Stimulated activated CD8-positive, alpha-beta memory T cell treated with anti-CD3 and anti-CD28 coated beads, Interleukin-12 subunit alpha, Interleukin-12 subunit beta, amount 100 ng/mL, for 1 hour (primary cell): ENCODE results near the gene PCBP1.
"Not testable (repeated sequence)": the region's sequence is repeated elsewhere in the genome, so short reads cannot be mapped to it uniquely, and the experiment has no call there.

Source experiments
- DNase-seq: peaks from one replicate; pipeline ENCODE4 v3.0.0-alpha.2; 2020; ENCODE audit warnings: low read depth

PCBP1 gene

DNA sequence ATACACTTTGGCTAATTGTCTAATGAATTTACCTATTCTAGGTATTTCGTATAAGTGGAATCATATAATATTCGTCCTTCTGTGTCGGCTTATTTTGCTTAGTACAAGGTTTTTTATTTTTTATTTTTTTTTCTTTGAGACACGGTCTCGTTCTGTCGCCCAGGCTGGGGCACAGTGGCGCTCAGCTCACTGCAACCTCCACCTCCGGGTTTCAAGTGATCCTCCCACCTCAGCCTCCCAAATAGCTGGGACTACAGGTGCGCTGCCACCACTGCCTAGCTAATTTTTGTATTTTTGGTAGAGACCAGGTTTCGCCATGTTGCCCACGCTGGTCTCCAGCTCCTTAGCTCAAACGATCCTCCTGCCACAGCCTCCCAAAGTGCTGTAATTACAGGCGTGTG is 38.2 kb downstream of the PCBP1 start:
- no peak for DNase-seq

DNA sequence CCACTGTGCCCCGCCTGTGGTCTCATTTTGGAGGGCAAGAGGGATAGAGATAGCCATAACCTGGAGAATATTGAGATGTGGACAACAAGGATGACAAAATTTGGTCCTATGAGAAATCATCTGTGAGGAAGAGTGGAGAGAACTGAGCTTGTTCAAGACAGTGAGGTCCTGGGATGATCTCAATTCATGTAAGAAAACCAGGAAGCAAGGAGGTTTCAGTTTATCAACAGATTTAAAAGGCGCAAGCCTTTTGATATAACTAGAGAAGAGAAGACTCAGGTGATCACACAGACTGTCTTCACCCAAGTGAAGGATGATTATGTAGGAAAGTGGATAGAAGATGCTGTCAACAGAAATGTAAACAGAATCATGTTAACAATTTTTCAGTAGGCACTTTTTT is 39.1 kb downstream of the PCBP1 start:
- no peak for DNase-seq

DNA sequence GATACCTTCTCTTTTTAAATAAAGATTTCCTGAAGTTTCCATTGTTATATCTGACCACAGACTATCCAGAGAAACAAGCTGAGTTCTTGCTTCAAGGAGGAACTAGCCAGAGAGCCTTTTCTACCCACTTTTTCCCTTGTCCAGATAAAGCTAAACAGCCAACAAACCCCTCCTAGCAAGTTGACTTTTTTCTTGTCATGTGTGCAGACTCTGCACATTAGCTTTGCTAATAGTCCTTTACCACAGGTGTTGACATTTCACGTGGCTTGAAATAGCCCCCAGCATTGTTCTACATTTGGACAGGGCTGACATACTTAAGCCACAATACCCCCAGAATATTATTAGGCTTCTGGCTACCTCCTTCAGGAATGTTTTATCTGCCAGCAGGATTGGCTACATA is 40.7 kb downstream of the PCBP1 start:
- no peak for DNase-seq

DNA sequence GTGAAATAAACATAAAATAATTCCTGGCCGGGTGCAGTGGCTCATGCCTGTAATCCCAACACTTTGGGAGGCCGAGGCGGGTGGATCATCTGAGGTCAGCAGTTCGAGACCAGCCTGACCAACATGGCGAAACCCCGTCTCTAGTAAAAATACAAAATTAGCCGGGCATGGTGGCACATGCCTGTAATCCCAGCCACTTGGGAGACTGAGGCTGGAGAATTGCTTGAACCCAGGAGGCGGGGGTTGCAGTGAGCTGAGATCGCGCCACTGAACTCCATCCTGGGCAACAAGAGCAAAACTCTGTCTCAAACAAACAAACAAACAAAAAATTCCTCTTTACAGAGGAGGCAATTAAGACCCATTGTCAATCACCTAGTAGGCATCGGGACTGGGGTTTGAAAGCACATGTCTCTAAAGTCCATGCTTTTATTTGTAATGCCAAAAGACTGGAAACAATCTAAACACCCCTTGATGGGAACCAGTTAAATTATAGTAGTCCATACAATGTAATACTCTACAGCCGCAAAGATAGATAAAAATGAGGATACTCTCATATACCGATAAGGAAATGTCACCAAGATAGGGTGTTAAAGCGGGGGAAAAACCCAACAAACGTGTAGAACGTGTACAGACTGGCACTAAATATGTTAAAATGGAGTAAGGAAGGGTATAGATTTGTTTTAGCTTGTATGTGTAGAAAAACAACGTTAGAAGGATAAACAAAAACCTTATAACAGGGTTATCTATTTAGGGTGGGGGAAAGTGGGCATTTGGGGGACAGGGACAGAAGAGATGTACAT is 44.3 kb downstream of the PCBP1 start:
- not testable (repeated sequence) for DNase-seq

DNA sequence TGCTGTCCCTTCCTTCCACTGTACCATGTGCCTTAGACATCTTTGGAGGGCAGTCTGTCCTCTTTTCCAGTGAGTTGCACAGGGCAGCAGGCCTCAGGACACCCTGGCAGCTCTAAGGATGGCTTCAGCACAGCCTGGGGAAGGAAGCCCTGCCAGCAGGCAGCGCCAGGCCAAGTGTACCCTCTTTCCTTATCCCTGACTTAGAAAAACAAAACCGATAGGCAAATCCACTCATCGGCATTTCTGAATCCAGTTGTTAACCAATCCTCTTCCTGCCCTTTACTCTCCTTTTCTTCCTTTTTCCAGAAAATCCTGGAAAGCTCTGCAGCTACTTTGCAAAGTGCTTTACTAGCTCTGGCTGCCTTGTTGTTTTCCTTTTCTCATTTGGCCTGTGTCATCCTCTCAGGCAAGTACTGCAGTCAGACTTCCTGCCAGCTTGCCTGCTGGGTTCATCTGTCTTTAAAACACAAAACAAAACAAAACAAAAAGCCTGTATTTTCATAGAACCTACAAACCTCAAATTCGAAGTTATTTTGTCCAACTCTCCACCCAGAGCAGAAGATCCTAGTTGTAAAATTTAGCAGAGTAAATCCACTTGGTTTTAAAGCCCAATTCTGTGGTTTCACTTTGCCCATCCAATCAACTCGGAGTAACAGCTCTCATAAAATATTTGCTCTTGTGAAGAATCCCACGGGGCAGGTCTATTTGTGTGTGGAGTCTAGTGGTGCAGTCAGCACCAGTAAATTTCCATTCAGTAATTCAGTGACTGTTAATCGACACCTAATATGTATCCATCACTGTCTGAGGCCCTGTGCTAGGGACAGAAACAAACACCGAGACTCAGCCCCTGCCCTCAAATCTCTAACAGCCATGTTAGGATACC is 45.2 kb downstream of the PCBP1 start:
- no peak for DNase-seq

DNA sequence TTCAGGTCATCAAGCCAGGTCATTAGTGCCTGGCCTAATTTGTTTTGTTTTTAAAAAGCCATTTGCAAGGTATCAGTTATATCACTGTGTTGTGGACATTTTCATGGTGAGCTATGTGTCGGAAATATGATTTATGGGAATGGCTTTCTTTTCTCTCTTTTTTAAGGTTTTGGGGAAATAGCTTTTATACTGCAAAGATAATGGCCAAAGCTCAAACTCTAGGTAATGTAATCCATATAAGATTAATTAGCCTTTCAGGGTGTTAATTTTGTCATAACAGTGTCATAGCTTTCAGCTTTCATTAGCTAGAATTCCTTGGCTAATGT is 45.8 kb downstream of the PCBP1 start:
- no peak for DNase-seq

DNA sequence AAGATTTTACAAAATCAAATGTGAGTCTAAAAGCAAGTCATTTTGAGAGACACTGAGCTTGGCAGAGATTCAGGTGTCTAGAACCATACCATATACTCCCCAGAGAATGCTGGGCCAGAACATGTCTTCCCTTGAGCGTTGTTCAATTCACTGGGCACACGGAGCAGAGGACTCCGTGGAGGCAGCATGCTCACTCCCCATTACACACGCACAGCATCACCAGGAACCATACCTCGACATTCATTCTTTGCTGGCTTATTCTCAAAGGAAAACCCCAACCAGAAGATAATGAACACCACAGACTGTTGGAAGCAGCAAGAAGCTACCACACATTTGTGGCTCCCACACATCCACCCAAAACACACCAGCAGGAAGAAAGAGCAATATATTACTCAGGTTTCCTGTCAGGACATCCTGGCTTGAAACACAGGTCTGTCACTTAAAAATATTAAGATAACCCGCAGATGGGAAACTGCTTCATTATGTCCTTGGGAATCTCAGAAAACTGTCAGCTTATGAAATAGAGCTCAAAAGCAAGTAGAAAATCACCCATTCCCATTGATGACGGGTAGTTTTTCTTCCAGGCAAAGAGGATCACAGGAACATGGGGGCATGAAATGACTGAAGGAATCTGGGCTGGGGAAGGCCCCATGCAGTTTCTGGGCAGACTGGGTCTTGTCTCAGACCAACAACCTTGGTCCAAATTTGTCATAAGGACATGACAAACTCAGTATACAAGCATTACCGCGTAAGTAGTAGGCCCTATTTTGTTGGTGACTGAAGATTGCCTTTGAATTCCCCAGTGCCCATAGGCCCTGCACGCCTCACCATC is 46.4 kb downstream of the PCBP1 start:
- no peak for DNase-seq

DNA sequence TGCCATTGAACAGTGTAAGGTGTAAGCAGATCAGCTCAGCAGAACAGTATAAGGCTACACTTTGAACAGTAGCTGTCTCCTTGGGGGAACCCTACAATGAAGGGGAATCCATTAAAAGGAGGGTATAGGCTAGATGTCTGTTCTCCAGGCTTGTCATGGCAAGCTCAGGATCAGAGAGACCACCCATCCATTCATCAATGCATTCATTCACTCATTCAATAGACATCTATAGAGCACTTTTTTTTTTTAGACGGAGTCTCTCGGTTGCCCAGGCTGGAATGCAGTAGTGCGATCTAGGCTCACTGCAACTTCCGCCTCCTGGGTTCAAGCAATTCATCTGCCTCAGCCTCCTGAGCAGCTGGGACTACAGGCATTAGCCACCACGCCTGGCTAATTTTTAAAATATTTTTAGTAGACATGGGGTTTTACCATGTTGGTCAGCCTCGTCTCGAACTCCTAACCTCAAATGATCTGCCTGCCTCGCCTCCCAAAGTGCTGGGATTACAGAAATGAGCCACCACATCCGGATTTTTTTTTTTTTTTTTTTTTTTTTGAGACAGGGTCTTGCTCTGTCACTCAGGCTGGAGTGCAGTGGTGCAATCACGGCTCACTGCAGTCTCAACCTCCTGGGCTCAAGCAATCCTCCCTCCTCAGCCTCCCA is 47.2 kb downstream of the PCBP1 start:
- not testable (repeated sequence) for DNase-seq
